Measurements from ENCODE around the gene HNRNPH2.

HNRNPH2 gene

DNA sequence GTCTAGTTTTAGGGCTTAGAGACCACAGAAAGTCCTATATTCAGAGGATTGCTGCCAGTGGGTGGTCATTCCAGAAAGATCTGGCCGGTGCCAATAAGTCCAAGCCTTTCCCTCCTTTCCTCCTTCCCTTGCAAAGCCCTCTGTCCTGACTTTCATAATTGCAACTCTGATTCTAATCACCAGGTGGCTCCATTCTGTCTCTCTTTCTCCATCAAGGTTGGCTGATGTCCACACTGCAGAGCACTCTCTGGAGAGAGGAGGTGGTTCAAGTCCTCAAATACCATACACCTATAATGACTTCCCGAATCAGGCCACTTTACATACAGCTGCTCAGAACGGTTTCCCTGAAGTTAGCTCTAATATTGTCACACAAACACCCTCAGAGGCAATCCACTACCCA lies 54.9 kb downstream of the HNRNPH2 start:
- Histone ChIP-seq H3K4me3 (replicated peaks; ENCODE audit: low read depth, low read length) (no peak overlapping the region), H3K36me3 (ENCODE audit: control insufficient read depth, insufficient read depth, low read length) (no peaks in the 10 kb centered on the region), H3K27me3 (replicated peaks; ENCODE audit: control insufficient read depth, insufficient read depth, low read length) (no peaks in the 10 kb centered on the region)
- DNase-seq (ENCODE audit: extremely low read depth, insufficient read length): no peak
- TF ChIP-seq, protein P1, sequence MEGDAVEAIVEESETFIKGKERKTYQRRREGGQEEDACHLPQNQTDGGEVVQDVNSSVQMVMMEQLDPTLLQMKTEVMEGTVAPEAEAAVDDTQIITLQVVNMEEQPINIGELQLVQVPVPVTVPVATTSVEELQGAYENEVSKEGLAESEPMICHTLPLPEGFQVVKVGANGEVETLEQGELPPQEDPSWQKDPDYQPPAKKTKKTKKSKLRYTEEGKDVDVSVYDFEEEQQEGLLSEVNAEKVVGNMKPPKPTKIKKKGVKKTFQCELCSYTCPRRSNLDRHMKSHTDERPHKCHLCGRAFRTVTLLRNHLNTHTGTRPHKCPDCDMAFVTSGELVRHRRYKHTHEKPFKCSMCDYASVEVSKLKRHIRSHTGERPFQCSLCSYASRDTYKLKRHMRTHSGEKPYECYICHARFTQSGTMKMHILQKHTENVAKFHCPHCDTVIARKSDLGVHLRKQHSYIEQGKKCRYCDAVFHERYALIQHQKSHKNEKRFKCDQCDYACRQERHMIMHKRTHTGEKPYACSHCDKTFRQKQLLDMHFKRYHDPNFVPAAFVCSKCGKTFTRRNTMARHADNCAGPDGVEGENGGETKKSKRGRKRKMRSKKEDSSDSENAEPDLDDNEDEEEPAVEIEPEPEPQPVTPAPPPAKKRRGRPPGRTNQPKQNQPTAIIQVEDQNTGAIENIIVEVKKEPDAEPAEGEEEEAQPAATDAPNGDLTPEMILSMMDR (IDR thresholded peaks at IDR 0.05; ENCODE audit: insufficient read depth, low read length, poor library complexity, severe bottlenecking): peak; percentile 49

Data from GM06990 (cell line).